H1 (cell line): Measurements from ENCODE around the gene LRPAP1. TPM values are rescaled to one million over a fixed set of nuclear protein-coding genes. Genes with fewer than 3 reads are reported as not detected.

Source experiments
- CTCF ChIP-seq, 3 experiments: IDR thresholded peaks; 1 replicate in 2 of 3; 2 replicates in 1 of 3; pipeline versions ENCODE4 v1.5.1 to v1.6.1; 2011; ENCODE audit warnings: low read length in 3 of 3, mild to moderate bottlenecking in 3 of 3, inconsistent platforms in 2 of 3, low read depth in 1 of 3, moderate library complexity in 1 of 3; ENCODE audit not compliant: insufficient read depth in 1 of 3; ENCODE audit errors: control extremely low read depth in 1 of 3
- GTF2F1 ChIP-seq: IDR thresholded peaks from 2 replicates; pipeline ENCODE4 v1.6.1; 2012; ENCODE audit warnings: low read depth, low read length, improper control_type of control experiment, borderline replicate concordance
- HDAC2 ChIP-seq, 2 experiments: fragments of 300-600 bp in 1 of 2; sonication (generic) in 1 of 2; IDR thresholded peaks; 2 replicates each; pipeline ENCODE4 v1.6.1; 2011 to 2012; ENCODE audit warnings: low read depth in 2 of 2, low read length in 2 of 2, mild to moderate bottlenecking in 2 of 2, moderate library complexity in 2 of 2, borderline replicate concordance in 1 of 2, inconsistent platforms in 1 of 2
- KDM1A ChIP-seq: fragments of 200-600, 300-600 bp; sonication (generic); IDR thresholded peaks from 2 replicates; pipeline ENCODE4 v1.7.1; 2016; ENCODE audit warnings: mild to moderate bottlenecking, low read length, borderline replicate concordance
- ZNF274 ChIP-seq: IDR thresholded peaks from 2 replicates; pipeline ENCODE4 v1.7.0; 2012; ENCODE audit warnings: low read length, borderline replicate concordance; ENCODE audit errors: extremely low read depth
- polyA plus RNA-seq, 7 experiments: library from polyadenylated mRNA; depleted of rRNA in 3 of 7; stranded (reverse) in 5 of 7; unstranded in 2 of 7; fragments of >200 nt in 5 of 7; fragments of 200-250 nt in 2 of 7; gene quantifications; 1 replicate in 5 of 7; 2 replicates in 1 of 7; 4 replicates in 1 of 7; pipeline versions ENCODE4 v1.2.1 to v1.2.3, GENCODE V29; 2011 to 2013; ENCODE audit warnings: missing spikeins in 2 of 7, mixed read lengths in 2 of 7
- total RNA-seq: library from RNA; stranded (reverse); fragmentation: NEBNext Ultra II Directional; extraction: Animal tissue kit (Norgen Biotek cat#: 25700); gene quantifications from 2 replicates; pipeline ENCODE4 v1.2.1, GENCODE V29; 2021
- TF ChIP-seq, protein P1 (sequence below): fragments of 300-600 bp; sonication (generic); IDR thresholded peaks from 2 replicates; pipeline ENCODE4 v1.7.1; 2012; ENCODE audit warnings: low read length, moderate library complexity, mild to moderate bottlenecking, inconsistent platforms; ENCODE audit not compliant: insufficient replicate concordance

The LRPAP1 gene
- total and polyA plus RNA-seq, 2 of the 8 experiments (the other 6 are each of a cell fraction or from before 2014, with no cell fraction given), result 31.1 to 101 TPM

DNA sequence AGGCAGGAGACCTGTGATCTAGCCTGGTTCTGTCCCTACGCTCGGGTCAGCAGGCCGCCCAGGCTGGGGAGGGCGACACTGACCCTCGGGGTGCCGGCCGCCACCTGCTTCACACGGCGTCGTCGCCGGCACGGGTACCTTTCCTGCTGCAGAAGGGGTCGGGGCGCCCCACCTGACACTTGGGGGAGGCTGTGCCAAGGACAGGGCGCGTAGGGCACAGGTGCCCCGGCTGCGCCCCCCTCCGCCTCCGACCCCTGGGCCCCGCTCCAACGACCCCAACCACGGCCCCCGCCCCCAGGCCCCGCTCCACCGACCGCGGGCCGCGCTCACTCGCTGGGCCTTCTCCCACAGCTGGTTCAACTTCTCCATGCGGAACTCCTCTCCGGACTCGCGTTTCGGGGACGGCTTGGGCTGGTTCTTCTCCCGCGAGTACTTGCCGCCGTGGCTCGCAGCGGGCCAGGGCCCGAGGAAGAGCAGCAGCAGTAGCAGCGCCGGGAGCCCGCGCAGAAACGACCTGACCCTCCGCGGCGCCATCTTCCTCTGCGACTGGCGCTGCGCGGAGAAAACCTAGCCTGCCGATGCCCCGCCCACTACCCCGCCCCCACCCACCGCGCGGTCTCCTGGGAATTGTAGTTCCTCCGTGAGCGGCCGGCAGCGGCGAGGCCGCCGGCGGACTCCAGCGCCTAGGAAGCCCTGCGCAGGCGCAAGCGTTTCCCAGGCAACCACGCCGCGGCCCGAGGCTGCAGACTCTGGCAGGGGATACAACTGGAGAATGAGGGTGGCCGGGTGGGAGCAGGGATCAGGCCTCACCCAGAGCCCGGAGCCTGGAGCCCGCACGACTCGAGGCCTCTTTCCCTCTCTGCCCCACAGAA lies at the start of gene LRPAP1 (continued):
- TF ChIP-seq, protein P1, sequence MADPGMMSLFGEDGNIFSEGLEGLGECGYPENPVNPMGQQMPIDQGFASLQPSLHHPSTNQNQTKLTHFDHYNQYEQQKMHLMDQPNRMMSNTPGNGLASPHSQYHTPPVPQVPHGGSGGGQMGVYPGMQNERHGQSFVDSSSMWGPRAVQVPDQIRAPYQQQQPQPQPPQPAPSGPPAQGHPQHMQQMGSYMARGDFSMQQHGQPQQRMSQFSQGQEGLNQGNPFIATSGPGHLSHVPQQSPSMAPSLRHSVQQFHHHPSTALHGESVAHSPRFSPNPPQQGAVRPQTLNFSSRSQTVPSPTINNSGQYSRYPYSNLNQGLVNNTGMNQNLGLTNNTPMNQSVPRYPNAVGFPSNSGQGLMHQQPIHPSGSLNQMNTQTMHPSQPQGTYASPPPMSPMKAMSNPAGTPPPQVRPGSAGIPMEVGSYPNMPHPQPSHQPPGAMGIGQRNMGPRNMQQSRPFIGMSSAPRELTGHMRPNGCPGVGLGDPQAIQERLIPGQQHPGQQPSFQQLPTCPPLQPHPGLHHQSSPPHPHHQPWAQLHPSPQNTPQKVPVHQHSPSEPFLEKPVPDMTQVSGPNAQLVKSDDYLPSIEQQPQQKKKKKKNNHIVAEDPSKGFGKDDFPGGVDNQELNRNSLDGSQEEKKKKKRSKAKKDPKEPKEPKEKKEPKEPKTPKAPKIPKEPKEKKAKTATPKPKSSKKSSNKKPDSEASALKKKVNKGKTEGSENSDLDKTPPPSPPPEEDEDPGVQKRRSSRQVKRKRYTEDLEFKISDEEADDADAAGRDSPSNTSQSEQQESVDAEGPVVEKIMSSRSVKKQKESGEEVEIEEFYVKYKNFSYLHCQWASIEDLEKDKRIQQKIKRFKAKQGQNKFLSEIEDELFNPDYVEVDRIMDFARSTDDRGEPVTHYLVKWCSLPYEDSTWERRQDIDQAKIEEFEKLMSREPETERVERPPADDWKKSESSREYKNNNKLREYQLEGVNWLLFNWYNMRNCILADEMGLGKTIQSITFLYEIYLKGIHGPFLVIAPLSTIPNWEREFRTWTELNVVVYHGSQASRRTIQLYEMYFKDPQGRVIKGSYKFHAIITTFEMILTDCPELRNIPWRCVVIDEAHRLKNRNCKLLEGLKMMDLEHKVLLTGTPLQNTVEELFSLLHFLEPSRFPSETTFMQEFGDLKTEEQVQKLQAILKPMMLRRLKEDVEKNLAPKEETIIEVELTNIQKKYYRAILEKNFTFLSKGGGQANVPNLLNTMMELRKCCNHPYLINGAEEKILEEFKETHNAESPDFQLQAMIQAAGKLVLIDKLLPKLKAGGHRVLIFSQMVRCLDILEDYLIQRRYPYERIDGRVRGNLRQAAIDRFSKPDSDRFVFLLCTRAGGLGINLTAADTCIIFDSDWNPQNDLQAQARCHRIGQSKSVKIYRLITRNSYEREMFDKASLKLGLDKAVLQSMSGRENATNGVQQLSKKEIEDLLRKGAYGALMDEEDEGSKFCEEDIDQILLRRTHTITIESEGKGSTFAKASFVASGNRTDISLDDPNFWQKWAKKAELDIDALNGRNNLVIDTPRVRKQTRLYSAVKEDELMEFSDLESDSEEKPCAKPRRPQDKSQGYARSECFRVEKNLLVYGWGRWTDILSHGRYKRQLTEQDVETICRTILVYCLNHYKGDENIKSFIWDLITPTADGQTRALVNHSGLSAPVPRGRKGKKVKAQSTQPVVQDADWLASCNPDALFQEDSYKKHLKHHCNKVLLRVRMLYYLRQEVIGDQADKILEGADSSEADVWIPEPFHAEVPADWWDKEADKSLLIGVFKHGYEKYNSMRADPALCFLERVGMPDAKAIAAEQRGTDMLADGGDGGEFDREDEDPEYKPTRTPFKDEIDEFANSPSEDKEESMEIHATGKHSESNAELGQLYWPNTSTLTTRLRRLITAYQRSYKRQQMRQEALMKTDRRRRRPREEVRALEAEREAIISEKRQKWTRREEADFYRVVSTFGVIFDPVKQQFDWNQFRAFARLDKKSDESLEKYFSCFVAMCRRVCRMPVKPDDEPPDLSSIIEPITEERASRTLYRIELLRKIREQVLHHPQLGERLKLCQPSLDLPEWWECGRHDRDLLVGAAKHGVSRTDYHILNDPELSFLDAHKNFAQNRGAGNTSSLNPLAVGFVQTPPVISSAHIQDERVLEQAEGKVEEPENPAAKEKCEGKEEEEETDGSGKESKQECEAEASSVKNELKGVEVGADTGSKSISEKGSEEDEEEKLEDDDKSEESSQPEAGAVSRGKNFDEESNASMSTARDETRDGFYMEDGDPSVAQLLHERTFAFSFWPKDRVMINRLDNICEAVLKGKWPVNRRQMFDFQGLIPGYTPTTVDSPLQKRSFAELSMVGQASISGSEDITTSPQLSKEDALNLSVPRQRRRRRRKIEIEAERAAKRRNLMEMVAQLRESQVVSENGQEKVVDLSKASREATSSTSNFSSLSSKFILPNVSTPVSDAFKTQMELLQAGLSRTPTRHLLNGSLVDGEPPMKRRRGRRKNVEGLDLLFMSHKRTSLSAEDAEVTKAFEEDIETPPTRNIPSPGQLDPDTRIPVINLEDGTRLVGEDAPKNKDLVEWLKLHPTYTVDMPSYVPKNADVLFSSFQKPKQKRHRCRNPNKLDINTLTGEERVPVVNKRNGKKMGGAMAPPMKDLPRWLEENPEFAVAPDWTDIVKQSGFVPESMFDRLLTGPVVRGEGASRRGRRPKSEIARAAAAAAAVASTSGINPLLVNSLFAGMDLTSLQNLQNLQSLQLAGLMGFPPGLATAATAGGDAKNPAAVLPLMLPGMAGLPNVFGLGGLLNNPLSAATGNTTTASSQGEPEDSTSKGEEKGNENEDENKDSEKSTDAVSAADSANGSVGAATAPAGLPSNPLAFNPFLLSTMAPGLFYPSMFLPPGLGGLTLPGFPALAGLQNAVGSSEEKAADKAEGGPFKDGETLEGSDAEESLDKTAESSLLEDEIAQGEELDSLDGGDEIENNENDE, result no peak
- no peak for TF ChIP-seq GTF2F1
- TF ChIP-seq KDM1A, result no peak
- no peak for TF ChIP-seq HDAC2 (IDR thresholded peaks at IDR 0.05; ENCODE audit: borderline replicate concordance in 1 of 2, low read depth in 2 of 2, low read length in 2 of 2)
- no peak for TF ChIP-seq CTCF (IDR thresholded peaks at IDR 0.05; ENCODE audit: control extremely low read depth in 1 of 3, insufficient read depth in 1 of 3, low read depth in 1 of 3, low read length in 3 of 3)
- TF ChIP-seq ZNF274, result no peak
